ENCODE measurements around the gene DYRK3.

Gene DYRK3

DNA sequence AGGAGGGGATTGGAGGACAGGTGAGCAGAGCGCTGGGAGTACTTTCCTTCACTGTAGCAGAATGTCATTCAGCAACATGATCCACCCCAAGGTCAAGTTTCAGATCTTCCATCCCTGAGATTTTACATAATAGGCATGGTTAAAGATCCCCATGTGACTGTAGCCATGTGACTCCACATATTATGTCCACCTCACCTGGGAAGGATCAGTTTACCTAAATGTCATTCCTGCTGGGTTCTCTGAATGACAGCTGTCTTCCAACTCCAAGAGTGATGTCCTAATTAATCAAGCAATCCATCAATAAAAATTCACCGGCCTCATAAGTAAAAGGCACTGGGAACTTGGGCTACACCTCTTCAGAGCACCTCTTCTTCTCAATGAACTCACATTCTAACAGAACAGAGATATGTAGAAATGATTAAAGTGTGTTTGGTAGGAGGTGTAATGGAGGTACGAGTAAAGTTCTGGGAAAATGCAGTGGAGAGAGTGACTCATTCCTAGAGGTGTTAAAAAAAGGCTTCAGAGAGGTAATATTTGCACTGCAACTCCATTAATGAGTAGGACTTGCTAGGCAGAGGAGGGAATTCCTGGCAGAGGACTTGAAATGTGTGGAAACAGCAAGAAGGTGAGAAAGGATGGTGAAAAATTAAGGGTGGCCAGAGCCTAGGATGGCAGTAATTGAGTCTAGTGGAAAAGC, 27.2 kb downstream of the DYRK3 start:
- DNase-seq: no peak

DNA sequence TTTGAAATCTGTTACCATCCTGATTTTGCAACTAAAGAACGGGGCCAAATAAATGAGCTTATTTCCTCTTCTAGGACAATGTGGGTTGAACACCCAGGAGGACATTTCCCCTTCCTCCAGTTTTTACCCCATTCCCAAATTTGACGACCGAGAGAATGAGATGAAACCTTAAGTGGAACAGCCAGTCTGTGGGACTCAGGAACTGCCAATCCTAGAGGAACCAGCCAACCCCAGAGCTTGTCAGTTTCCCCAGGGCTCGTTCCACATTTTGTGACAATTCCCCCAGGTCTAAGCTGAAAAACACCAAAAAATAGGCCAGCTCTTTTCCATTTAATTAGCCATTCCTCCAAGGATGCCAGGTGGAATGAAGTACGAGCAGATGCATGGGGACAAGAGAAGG, 28.0 kb downstream of the DYRK3 start:
- no peak for DNase-seq

DNA sequence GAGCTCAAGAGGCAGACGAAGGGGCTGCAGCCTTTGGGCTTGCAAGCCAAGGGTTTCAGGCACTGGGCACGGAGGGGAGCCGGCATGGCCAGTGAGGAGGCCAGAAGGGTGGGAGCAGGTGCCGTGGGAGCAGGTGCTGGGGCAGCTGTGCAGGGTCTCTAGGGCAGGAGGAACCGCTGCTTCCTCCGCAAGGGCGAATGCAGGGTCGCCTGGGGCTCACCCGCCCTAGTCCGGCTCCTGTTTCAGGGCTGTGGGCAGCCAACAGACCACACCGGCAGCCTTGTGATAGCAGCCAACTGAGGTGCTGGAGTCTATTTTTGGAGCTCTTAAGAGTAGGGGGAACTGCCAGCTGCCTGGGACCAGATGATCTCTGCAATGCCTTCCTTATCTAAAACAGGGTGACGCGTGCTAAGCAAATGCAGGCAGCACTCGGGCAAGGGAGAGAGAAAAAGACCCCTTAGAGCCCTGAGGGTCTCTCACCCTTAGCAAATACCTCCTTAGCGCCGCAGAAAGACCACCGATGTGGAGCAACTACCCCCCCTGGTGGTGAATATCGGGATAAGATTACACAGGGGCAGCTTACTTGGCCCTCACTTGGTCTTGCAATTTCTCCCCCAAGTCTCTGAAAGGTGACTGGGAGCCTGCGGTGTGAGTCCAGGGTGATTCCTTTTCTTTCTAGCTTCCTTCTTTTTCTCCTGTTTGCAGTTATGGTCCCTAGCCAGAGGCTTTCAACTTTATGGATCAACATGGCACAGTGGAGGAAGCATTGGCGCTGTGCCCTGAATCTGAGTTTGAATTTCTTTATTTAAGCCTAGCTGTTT, 28.7 kb downstream of the DYRK3 start:
- peak; percentile 84 for DNase-seq

- DNase-seq: no peak
Observed at GRCh38 chr1:206664740-206665139, 29.4 kb downstream of the DYRK3 start.

DNA sequence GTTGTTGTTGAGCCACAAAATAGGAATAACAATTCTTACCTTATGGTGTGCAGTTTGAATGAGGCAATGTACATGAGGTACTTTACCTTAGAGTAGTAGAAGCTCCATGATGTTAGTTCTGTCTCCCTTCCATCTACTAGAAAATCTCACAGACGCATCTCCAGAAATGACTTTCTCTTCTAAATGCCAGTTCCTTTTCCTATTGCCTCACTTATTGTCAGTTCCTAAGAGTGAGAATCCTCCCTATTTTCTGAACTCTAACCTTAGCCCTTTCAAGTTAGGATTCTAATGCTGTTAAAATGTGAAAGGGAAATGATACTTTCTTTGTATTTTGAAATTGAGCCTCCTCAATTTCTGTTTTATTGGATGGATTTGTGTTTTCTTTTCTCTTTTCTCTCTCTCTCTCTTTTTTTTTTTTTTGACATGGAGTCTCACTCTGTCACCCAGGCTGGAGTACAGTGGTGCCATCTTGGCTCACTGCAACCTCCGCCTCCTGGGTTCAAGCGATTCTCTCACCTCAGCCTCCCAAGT, 30.8 kb downstream of the DYRK3 start:
- no peak for DNase-seq

DNA sequence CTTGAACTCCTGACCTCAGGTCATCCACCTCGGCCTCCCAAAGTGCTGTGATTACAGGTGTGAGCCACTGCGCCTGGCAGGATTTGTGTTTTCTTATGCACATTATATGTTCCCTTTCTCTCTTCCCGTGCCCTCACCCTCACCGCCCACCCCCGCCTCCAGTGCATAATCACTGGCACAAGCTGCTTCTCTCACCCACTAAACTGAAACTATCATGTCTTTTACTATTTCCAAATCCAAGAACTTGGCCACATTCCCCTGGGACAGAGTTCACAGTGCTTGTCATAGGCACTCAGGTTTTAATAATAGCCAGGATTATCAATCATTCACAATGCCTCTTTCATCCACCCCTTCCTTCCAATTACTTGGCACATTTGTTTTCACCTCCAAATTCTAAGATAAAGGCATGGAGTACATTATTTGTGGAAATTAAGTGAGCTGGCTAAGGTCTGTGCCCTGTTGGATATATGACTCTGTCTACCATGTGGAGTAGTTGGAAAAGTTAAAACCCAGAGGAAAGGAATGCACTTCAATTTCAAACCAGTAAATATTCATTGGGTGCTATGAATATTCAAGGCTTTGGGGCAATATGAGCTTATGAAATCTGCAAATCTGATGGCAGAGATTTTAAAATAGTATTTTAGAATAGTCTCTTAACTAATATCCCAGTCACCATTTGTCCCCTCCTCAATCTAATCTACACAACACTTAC, 31.8 kb downstream of the DYRK3 start:
- DNase-seq: no peak

DNA sequence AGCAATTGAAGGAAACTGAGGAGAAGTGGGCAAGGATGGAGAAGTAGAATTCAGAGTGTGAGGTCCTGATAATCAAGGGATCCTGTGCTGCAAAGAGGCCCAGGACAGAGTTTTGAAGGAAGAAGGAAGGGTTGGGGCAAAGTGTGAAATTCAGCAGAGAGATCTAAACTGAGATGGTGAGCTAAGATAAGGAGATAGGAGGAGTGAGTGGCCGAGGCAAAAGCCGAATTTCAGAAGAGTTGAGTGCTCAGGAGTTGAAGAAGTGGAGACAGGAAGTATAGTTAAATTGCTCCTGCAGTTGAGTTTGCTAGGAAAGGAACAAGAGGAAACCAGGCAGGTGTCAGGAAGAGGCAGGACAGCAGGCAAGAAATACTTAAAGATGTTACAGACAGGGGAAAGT, 33.0 kb downstream of the DYRK3 start:
- DNase-seq: no peak

DNA sequence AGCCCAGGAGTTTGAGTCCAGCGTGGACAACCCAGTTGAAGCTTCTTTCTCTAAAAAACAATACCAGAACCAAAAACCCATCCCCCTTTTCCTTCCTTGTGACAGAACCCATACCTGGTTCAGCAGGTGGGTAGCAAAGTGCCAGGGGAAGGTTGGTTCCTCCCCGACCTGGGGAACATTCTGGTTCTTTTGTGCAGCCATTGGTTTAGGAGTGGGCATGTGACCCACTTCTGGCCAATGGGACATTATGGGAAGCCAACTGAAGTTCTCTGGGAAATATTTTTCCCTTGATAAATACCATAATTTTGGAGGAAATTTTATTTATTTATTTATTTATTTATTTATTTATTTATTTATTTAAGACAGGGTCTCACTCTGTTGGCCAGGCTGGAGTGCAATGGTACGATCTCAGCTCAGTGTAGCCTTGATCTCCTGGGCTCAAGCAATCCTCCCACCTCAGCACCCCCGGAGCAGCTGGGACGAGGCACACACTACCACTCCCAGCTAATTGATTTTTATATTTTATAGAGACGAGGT, 33.6 kb downstream of the DYRK3 start:
- no peak for DNase-seq

- no peak for DNase-seq
Observed at GRCh38 chr1:206672011-206672688, 36.8 kb downstream of the DYRK3 start.

DNA sequence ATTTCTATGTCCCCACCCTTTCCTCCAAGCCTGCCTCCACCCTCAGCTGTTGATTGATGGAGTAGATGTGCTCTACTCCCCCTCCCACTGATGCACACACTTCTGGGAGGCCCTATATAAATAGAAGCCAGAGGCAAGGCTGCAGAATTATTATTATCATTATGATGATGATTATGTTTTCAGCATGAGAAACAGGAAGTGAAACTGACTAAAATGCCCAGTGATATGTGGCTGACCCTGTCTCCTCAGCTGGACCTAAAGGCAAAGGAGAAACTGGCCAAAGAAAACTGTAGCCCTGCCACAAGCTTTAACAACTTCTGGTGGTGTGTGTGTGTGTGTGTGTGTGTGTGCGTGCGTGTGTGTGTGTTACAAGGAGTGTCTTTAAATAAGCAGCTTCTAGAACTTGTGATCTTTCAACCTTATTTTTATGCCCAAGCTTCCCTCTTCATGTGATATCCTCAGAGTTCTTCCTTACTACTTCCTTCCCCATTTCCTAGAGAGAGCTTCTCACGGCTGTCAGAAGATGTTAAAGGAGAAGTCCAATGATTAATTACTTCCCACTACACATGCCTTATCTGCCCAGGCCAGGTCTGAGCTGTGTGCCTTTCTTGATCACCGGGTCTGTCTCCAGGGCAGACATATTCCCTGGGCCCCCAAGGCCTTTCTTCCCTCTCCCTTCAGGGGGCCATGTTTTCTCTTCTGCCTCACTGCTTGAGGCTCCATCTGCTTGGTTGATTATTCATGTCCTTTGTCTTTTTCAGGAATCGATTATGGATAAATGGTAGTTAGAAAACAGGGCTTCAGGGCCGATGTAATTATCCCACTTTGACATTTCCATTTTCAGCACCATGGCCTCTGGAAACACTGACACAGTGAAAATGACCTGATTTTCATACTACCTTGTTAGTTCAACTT, 37.8 kb downstream of the DYRK3 start:
- peak; percentile 50 for DNase-seq

GRCh38 chr1:206674236-206674635, 38.9 kb downstream of the DYRK3 start:
- DNase-seq: no peak

- DNase-seq: peak; percentile 57
Observed at GRCh38 chr1:206674745-206675175, 39.4 kb downstream of the DYRK3 start.

- no peak for DNase-seq
Observed at GRCh38 chr1:206676499-206676898, 41.2 kb downstream of the DYRK3 start.

GRCh38 chr1:206678490-206678889, 43.2 kb downstream of the DYRK3 start:
- DNase-seq: no peak

DNA sequence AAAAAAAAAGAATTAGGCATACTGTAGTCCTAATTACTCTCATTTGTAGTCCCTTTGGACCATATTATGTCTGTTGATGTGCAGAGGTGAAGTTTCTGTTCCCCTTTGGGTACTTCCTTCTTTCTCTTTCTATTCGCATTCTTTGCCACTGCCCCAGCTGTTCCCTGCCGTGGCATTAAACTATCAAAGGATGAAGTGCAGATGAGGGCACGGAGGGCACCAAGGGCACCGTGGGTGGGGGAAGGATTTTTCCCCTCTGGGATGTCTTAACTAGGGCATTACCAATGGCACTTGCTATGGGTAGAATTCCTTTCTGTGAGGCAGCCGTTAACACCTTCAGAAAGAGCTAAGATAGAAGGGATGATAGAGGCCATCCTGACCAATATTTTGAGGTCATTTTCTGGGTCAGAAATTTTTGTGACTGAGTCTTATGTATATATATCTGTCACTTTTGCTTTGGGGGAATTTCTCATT, 44.4 kb downstream of the DYRK3 start:
- DNase-seq: no peak

GRCh38 chr1:206680279-206680678, 44.9 kb downstream of the DYRK3 start:
- no peak for DNase-seq

GRCh38 chr1:206681359-206681758, 46.0 kb downstream of the DYRK3 start:
- DNase-seq: no peak

- no peak for DNase-seq
Observed at GRCh38 chr1:206682111-206682510, 46.8 kb downstream of the DYRK3 start.

DNA sequence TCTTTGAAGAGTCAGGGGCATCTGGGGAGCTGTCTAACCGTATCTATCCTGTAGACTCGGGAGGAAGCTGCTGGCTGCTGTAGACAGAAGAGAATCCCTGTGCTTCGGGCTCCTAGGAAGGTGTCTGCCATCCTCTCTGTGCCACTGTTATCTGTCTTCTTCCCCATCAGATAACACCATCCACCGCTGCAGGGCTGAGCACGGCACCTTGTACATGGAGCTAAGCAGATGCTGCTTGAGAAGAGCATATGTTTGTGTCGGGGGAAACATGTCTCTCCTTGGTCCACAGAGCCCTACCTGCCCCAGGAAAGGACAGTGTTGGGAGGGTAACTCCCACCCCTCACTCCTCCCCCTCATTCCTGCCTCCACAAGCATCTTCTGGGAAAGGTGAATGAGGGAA, 48.0 kb downstream of the DYRK3 start:
- DNase-seq: no peak

DNA sequence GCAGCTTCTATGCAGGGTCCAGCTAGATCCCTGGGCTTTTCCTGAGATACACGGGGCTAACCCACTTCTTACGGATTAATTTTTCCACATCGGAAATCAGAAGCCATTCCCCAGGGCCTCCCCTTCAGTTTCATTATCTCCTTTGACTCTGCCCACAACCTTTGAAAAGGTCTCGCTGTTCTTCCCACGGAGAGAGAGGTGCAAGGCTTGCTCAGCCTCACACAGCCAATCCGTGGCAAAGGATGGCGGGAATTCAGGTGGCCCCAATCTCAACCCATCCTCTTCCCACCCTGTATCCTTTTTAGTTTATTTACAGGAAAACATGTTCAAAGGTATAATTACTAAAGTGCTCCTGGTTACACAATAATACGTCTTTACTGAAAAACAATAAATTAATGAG, 48.7 kb downstream of the DYRK3 start:
- DNase-seq: no peak
